Activated CD8-positive, alpha-beta memory T cell treated with anti-CD3 and anti-CD28 coated beads, Interleukin-2, amount 50 U/mL, for 48 hours (primary cell): ENCODE results near the gene ONECUT3.
"Not testable (repeated sequence)": the region's sequence is repeated elsewhere in the genome, so short reads cannot be mapped to it uniquely, and the experiment has no call there.

Experiments used
- DNase-seq: peaks from one replicate; pipeline ENCODE4 v3.0.0-alpha.2; 2020

Gene ONECUT3

DNA sequence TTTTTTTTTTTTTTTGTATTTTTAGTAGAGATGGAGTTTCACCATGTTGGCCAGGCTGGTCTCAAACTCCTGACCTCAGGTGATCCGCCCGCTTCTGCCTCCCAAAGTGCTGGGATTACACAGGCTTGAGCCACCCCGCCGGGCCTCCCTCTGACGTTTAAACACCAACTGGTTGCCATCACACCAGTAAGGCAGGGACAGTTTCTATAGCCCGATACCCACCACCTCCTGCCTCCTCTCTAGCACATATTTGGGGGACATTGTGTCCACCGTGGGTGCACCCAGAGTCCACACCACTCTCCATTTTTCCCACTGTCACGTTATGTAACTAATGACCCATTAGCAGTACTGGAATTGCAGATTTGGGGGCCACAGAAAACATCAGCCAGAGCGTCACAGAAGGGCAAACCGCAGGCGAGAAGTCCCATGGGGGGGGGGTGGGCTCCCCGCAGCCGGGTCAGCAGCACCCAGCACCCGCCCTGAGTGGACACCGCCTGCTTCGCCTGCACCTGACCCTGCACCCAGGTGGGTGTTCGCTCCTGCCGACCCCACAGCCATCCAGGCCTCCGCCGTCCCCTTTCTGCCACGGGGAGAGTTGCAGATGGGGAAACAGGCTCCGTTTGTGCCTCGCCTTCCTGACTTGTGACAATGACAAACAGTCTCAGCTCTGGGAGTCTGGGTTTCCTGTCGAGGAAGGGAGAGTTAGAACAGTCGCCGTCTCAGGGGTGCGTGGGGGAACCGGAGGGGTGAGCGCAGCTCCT is 3.6 kb downstream of the ONECUT3 start:
- no peak for DNase-seq

DNA sequence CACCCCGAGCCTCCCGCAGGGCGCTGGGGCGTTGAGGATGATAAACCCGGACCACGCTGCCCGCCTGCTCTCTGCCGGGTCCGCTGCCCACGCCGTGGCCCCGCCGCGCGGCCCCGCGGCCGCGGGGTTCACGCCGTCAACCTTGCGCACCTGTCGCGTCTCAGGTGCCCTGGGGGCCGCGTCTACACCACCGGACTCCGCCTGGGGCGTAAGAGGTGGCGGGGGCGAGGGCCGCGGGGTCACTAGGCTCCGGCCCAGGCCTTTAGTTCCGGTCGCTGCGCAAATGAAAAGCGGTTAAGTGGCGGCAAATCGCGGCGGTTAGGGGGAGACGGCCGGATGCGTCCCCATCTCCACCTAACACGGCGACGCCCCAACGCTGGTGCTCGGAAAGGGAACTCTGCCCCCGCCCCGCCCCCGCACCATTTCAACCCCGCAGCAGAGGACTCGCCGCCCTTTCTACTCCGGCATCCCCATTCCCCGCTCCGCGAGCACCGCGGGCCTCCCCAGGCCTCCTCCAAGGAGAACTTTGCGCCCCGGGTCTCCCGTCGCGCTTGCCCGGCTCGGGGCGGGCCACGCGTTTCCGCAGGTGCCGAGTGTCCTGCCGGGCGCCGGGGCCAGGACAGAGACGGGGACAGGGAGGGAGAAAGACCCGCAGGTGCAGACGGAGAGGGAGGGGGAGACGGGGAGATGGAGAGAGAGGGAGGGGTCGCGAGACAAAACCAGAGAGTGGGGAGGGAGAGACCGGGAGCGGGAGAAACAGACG is 4.3 kb downstream of the ONECUT3 start:
- peak; percentile 53 for DNase-seq

DNA sequence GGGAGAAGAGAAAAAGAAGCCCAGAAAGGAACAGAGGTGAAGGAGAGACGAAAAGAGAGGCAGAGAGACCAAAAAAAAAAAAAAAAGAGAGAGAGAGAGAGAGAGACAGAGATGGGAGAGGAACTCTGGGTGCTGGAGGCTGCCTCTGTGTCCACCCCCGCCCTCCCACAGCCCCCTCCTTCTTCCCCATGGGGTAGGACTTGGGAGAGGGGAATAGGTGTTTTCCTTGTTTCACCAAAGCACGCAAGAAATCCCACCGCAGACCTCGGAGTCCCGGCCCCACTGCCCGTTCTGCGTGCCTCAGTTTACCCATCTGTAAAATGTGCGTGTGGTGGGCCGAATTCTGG is 4.9 kb downstream of the ONECUT3 start:
- no peak for DNase-seq

DNA sequence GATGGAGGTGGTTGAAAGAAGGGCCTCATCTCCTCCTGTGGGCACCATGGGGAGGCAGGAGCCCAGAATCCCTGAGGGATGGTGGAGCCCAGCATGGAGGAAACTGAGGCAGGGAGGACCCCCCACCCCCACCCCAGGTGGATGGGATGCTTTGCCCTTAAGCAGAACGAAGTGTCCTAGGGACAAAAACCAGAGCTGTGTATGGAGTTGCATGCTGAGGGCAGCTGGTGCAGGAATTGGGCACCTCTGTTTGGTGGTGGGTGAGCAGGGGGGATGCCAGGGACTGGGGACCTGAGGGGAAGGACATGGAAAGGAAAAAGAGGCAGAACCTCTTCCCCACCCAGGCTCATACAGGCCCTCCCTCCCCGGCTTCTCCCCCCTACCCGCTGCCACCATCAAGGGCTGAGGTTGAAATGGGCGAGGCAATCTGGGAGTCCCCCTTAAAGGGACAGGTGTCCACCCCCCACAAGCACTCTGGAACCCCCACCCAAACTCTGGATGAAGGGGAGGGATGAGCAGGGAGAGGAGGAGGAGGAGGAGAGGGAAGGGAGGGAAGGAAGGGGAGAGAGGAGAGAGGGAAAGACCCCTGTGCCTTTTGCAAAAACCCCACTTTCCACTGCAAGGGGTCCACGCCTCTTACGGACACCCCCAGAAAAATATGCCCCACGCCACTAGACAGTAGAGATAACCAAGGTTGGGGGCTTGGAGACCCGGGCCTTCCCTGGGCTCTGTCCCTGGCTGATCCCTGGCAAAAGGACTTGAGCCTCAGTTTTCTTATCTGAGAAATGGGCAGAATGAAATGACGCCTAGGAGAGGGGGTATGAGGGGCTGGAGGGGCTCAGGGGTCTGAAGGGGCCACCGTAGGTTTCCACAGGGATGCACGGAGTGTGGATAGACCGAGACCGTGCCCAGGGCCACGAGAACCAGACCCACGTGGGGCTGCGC is 5.9 kb downstream of the ONECUT3 start:
- DNase-seq: no peak

DNA sequence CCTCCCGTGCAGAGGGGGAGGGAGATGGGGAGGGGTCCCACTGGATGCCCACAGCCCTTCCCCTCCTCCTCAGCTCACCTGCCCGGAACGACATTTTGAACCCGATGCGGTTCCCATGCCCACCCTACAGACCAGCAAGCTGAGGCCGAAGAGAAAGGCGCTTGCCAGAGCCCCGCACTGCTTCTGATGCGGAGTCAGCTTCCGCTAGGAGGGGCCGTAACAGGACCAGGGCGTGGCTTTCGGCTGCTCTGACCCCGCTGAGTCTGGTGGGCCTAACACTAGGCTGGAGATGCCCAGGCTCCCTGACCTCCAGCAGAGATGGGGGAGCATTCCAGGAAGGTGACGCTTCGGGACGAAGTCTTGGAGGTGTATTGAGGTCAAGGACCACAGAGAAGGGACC is 6.7 kb downstream of the ONECUT3 start:
- DNase-seq: no peak

DNA sequence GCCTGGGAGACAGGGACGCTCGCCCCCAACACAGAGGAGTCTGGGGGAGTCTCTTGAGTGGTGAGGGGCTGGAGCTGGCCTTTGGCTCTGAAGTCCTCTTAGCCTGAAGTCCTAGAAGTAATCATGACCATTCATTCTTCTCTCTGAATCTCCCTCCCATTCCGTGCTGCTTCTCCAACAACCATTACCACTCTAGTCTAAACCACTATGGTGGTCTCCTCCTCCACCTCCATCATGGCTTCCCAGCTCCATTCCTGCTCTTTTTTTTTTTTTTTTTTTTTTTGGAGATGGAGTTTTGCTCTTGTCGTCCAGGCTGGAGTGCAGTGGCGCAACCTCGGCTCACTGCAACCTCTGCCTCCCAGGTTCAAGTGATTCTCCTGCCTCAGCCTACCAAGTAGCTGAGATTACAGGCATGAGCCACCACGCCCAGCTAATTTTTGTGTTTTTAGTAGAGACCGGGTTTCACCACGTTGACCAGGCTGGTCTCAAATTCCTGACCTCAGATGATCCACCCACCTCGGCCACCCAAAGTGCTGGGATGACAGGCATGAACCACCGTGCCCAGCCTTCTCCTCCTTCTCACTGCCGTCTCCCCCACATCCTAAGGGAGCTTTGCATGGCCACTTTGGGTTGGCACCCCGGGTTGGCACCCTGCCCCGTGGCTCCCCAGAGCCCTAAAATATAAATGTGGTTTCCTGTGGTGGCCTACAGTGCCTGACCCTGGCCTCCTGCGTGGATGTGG is 7.7 kb downstream of the ONECUT3 start:
- not testable (repeated sequence) for DNase-seq

DNA sequence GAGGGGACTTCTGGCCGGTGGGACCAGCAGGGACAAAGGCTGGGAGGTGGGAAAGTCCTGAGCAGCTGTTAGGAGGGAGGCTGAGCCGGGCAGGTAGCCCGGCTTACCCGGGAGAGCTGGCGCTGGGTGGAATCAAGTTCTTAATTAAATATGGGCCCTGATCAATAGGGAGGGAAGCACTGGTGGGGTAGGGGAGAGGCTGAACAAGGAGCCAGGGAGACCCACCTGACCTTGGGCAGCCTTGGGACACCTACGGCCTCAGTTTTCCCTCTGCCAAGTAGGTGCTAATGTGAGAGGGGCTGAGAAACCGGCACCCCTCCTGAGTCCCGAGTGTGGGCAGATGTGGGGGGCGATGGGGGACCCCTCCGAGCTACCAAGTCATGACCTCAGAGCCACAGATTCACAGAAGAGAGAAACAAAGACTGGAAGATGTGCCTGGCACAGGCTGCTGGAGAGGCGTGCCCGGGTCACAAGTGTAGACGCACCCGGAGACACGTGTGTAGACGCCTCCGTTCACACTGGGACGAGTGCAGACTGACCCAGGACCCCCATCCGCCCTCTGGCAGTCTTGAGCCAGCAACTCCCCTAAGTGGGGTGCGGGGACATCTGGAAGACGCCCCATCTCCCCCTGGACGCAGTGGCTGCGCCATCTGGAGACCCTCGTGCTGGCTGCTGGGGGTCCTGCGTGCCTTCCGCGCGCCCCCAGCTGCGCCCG is 8.4 kb downstream of the ONECUT3 start:
- DNase-seq: no peak

DNA sequence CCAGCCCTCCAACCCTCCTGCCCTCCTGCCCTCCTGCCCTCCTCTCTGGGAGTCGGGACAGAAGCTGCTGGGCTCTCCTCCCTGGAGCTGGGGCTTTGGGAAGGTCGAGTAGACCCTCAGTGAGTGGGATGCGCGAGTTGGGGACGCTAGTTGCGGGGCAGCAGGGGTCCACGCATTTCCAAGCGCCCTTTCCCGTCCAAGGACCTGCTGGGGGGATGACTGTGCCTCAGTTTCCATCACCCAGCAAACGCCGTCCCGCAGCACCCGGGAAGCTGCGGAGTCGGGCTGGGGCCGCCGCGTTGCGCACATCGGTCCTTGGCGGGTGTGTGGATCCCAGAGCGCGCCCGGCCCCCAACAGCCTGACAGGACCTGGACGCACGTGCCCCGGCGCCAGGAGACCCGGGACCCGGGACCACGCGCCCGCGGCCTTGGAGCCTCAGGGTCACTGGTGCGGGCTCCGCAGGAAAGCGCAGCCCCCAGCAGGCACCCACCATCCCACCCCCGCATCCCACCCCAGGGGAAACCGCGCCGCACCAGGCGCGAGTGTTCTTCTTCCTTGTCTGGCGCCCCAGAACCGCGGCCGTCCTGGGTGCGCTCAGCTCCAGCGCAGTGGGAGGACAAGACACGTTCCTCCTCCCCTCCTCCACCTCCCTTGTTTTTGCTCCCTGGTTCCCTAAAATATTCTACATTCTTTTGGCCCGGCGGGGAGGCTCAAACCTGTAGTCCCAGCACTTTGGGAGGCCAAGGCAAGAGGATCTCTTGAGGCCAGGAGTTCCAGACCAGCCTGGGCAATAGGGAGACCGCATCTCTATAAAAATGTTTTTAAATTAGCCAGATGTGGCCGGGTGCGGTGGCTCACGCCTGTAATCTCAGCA is 9.2 kb downstream of the ONECUT3 start:
- no peak for DNase-seq

DNA sequence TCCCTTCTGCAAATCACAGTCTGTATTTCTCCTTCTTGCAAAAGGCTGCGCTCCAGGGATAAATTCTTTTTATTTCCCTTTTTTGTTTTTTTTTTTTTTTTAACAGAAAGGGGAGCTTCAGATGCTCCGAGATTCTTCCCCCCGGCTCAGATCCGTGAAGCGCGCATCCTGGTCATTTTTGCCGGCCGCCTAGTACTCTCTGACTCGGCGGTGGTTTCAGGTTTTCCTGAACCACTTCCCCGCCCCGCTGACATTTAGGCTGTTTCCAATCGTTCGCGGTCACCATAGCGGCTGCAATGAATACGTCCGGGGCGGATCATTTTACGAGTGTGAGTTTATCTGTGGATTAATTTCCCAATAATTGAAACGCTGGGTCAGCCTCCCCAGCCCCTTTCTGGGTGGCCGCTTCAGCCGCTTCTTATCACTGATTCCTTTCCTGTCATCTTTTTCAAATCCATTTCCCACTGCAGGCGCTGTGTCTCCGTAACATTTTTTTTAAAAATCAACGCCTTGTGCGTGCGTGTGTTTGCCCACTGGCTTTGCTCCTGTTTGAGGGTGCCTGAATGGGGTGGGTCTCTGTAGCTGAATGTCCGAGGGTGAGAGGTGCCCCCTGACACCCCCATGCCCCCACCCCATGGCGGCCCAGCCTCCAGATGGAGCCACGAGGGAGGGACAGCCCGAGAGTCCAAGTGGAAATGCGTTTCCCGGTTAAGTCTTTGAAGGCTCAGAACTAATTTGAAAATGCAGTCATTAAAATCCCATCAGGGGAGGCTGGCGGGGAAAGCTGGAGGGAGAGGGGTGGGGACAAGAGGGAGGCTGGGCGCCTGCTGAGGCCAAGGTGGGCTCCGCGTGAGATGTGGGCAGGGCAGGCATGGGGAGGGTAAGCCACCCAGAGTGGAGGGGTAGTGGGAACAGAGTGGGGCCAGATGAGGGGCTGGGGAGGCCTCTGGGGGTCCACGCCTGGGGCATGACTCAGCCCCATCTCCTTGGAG is 10.6 kb downstream of the ONECUT3 start:
- no peak for DNase-seq

DNA sequence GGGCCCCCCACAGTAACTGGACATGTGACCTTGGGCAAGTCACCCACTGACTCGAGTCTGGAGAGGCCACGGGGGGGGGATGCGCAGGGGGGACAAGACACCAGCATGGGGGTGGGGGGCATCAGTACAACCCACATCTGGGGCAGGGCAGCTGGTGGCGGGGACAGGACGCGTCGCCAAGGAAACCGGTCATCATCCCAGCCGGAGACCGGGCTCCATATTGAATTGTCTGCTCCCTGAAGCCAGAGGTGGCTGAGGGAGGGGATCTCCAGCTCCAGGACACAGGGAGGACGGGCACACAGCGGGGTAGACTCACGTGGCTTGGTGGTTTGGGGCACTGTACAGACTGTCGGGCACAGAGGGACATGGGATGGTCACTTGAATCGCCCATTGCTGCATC is 11.4 kb downstream of the ONECUT3 start:
- no peak for DNase-seq

DNA sequence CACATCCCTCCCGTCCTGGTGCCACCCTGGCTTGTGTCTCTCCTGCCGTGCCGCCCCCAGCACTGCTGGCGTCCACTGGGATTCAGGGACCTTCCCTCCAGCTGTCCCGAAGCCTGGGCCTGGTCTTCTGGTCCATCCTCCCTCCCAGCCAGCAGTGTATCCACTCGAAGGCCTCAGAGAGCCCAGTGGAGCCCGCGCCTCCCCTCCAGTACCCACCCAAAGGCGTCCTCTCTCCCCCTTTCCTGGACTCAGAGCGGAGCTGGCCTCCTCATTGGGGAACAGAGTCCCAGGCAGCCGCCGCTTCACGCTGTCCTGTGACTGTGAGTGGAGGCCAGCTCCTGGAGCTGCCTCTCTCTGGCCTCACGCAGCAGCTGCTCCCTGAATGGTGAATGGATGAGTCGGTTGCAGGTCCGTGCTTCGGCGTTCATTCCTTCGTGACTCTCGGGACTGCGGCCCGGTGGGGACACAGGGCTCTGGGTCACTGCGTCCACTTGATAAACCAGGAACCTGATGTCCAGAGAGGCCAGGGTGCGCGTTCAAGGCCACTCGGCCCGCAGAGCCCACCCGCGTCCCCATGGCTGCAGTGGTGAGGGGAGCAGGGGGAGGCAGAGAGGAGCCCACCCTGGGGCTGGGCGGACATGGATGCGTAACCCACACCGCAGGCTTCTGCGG is 12.1 kb downstream of the ONECUT3 start:
- no peak for DNase-seq

DNA sequence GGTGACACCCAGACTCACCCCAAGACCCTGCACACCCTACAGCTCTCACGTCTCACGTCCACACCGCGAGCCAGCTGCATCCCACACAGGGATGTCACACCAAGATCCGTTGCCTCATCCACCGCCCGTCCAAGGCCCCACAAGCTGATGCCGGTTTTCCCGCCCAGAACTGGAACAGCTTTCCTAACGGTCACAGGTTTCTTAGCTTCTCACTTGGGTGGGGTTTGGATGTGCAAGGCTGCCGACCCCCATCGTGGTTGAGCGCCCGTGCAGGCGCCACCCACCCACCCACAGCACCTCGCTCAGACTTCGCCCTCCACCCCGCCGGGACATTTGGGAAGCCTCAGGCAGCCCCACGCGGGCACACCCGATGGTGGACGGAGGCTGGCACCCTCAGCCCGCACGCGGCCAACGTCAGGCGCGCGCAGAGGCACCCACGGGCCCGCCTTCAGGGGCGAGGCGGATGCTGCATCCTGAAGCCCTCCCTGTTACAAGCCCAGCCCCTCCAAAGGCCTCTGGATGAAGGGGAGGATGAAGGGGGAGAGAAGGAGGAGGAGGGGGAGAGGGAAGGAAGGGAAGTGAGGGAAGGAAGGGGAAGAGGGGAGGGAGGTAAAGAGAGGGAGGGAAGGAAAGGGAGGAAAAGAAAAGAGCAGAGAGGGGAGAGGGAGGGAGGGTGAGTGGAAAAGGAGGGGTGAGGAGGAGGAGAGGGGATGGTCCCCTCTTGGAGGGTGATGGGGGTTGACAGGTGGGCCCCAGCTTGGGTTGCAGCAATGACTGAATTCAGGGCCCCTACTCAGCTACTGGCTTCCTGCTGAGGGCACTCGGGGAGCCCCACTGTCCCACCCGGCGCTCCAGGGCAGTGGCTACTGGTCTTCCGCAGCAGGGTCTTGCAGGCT is 12.8 kb downstream of the ONECUT3 start:
- no peak for DNase-seq

DNA sequence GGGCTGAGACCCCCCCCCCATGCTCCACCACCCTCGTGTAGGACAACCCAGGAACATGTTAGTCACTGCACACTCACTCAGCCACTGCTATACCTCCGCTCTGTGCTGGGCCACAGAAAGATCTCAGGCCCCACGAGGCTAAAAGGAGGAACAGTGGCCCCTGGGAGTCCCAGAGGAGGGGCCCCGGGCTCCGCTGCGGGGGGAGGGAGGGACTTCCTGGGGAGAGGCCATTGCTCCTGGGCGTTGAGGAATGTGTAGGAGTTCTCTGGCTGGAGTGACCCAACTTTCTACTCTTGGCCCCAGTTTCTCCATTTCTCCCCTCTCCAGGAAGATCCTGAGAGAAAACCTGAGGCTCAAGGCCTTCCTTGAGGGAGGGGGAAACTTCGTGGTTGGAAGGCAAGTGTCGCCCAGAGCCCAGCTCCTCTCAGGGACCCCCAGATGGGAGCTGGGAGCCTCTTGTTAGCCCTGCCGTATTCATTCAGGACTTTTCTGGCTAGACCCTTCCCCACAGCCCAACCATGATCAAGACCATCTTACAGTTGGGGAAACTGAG is 13.6 kb downstream of the ONECUT3 start:
- no peak for DNase-seq

DNA sequence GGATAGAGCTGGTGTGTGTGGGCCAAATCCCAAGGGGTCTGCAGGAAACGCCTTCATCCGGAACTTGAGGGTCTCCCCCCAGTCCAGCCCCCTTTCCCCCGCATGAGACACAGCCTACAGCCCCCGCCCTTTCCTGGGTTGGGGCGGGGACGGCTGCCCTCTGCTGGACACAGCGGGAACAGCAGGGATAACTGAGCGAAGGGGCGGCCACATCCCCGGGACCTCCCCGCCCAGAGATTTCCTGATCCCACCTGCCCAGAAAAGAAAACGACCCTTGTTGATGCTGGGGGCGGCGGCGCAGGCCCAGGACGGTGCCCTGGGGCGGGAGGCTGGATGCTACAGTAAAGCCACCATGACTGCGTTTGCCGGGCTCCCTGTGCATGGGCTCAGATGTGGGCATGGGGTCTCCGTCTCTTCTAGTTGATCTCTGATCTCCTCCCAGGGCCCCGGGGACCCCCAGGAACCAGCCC is 14.2 kb downstream of the ONECUT3 start:
- peak; percentile 90 for DNase-seq

DNA sequence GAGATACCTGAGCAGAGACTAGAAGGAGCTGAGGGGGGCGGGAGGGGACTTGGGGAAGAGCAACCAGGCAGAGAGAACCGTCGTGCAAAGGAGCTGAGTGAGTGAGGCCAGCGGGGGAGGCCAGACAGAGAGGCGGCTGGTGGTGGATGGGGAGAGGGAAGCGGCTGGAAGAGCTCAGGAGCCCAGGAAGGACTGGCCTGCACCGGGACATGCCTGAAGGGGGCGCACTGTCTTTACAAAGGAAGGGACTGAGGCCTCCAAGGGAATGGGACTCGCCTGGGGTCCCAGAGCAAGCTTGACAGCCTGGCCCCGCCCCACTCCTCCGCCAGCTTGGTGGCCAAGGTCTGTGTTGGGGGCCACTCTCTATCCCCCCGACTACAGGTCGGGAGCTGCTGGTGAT is 14.9 kb downstream of the ONECUT3 start:
- no peak for DNase-seq

DNA sequence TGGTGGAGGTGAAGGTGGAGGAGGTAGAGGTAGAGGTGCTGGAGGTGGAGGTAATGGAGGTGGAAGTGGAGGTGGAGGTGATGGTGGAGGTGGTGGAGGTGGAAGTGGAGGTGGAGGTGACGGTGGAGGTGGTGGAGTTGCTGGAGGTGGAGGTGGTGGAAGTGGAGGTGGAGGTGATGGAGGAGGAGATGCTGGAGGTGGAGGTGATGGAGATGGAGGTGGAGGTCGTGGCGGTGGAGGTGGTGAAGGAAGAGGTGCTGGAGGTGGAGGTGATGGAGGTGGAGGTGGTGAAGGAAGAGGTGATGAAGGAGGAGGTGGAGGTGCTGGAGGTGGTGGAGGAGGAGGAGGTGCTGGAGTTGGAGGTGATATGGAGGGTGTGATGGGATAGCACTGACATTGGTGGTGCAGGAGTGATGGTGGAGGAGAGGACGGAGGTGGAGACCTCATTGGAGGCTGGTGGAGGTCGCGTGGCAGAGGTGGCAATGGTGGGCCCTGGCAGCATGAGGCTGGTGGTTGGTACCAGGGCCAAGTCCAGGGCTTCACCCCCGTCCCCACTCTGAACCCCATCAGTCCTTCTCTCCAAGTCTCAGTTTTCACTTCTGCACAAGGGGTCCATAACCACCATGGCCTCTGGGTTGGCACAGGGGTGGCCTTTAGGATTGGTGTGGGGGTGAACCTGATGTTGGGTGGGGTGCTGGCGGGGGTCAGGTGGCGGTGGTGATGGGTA is 15.8 kb downstream of the ONECUT3 start:
- DNase-seq: no peak

DNA sequence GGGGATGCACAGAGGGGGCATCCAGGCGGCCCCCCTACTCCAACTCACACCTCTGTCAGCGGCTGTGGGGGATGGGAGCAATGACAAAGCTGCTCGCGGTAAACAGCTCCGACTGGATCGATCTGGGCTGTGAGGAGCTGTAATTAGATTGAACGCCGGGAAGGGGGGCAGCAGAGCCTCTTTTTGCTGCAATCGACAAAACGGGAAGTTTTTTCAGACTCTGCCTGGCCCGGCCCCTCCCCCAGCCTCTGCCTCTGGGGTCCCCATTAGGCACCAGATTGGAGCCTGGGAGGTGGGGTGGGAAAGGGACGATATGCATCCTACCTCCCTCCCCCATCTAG is 16.3 kb downstream of the ONECUT3 start:
- DNase-seq: no peak
